ENCODE data around the gene HDLBP.
"Not testable (repeated sequence)": the region's sequence is repeated elsewhere in the genome, so short reads cannot be mapped to it uniquely, and the experiment has no call there.

Gene HDLBP

DNA sequence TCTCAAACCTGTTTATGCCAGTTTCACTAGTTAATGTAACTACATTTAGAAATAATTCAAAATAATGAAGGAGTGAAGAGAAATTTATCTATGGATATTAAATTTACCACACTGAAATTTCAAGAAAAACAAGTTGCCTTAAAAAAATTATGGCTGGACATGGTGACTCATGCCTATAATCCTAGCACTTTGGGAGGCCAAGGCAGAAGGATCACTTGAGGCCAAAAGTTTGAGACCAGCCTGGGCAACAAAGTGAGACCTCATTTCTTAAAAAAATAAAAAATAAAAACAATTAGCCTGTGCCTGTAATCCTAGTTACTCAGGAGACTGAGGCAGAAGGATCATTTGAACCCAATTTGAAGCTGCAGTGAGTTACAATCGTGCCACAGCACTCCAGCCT is 29.9 kb downstream of the HDLBP start:
- H3K9me3 ChIP-seq (ENCODE audit: control insufficient read depth, insufficient read depth, low read depth, low read length), result no peaks in the 10 kb centered on the region
- no peak overlapping the region for H3K9ac ChIP-seq (ENCODE audit: low read length)
- H3K4me1 ChIP-seq (ENCODE audit: control insufficient read depth, insufficient read depth, low read length), result peaks cover 4% of the 10 kb centered on the region; the same call in 1 of the 2 replicates
- no peaks in the 10 kb centered on the region for H3K27me3 ChIP-seq (ENCODE audit: control insufficient read depth, insufficient read depth, low read length)
- H3K36me3 ChIP-seq (ENCODE audit: control insufficient read depth, insufficient read depth, low read length), result peaks cover 8% of the 10 kb centered on the region
- H3K4me3 ChIP-seq (ENCODE audit: low read depth, low read length), result no peak overlapping the region
- no peak overlapping the region for H3K27ac ChIP-seq (ENCODE audit: low read depth, low read length)

DNA sequence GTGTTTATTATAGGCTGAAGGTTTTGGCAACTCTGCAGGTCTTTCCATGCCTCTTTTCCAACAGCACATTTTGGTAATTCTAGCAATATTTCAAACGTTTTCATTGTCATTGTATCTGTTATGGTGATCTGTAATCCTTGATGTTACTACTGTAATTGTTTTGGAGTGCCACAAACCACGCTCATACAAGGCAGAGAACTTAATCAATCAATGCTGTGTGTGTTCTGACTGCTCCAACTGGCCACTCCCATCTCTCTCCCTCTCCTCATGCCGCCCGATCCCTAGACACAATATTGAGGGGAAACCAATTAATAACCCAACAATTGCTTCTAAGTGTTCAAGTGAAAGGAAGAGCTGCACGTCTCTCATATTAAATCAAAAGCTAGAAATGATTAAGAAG is 32.9 kb downstream of the HDLBP start:
- no peak overlapping the region for H3K27ac ChIP-seq (ENCODE audit: low read depth, low read length)
- H3K4me1 ChIP-seq (ENCODE audit: control insufficient read depth, insufficient read depth, low read length), result peaks cover 14% of the 10 kb centered on the region
- H3K36me3 ChIP-seq (ENCODE audit: control insufficient read depth, insufficient read depth, low read length), result peaks cover 5% of the 10 kb centered on the region
- H3K27me3 ChIP-seq (ENCODE audit: control insufficient read depth, insufficient read depth, low read length), result no peaks in the 10 kb centered on the region
- no peaks in the 10 kb centered on the region for H3K9me3 ChIP-seq (ENCODE audit: control insufficient read depth, insufficient read depth, low read depth, low read length)
- H3K4me3 ChIP-seq (ENCODE audit: low read depth, low read length), result no peak overlapping the region
- H3K9ac ChIP-seq (ENCODE audit: low read length), result no peak overlapping the region

DNA sequence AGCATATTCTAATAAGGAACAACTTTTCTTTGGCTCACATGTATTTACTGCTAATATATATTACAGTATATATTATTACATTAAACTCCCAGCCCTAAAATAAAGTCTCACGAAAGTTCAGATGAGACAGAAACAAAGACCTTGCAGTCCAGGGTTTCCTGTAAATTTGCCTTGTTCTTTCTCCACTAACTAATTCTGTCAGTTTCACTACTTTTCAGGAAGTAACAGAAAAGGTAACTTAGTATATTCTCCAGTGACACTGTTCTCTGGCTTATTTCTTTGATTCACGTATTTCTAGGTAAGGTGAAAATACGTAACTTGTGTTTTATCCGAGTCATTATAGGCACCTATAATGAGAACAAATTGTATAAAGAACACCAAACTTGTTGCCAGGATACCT is 35.2 kb downstream of the HDLBP start:
- Histone ChIP-seq H3K27me3 (ENCODE audit: control insufficient read depth, insufficient read depth, low read length) (no peaks in the 10 kb centered on the region), H3K36me3 (ENCODE audit: control insufficient read depth, insufficient read depth, low read length) (peaks cover 2% of the 10 kb centered on the region), H3K9ac (ENCODE audit: low read length) (no peak overlapping the region), H3K4me3 (ENCODE audit: low read depth, low read length) (no peak overlapping the region), H3K9me3 (ENCODE audit: control insufficient read depth, insufficient read depth, low read depth, low read length) (no peaks in the 10 kb centered on the region), H3K4me1 (ENCODE audit: control insufficient read depth, insufficient read depth, low read length) (peaks cover 9% of the 10 kb centered on the region), H3K27ac (ENCODE audit: low read depth, low read length) (no peak overlapping the region)

DNA sequence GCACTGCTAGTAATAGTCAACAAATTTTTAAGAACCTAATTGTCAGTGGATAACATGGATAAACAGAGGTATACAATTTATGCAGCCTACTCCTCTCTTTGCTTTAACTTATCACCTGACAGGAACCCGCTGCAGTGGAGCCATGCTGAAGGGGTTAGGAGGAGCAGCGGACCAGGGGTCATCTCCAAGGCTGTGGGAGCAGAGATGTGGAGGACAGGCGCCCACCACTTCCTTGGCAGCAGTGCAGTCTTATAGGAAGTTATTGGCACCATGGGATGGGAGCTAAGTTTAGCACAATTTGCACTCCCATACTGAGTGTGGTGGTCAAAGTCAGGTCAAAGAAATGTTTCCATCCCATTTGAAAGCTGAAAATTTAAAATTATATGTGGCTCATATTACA is 35.6 kb downstream of the HDLBP start:
- Histone ChIP-seq H3K36me3 (ENCODE audit: control insufficient read depth, insufficient read depth, low read length) (no peaks in the 10 kb centered on the region; the same call in 1 of the 2 replicates), H3K4me1 (ENCODE audit: control insufficient read depth, insufficient read depth, low read length) (peaks cover 9% of the 10 kb centered on the region), H3K27me3 (ENCODE audit: control insufficient read depth, insufficient read depth, low read length) (no peaks in the 10 kb centered on the region), H3K9ac (ENCODE audit: low read length) (peak overlapping the region; percentile 8), H3K9me3 (ENCODE audit: control insufficient read depth, insufficient read depth, low read depth, low read length) (no peaks in the 10 kb centered on the region), H3K27ac (ENCODE audit: low read depth, low read length) (0 out of 2 replicates have a peak overlapping the region, but pooled peaks have one; percentile 20), H3K4me3 (ENCODE audit: low read depth, low read length) (no peak overlapping the region)

DNA sequence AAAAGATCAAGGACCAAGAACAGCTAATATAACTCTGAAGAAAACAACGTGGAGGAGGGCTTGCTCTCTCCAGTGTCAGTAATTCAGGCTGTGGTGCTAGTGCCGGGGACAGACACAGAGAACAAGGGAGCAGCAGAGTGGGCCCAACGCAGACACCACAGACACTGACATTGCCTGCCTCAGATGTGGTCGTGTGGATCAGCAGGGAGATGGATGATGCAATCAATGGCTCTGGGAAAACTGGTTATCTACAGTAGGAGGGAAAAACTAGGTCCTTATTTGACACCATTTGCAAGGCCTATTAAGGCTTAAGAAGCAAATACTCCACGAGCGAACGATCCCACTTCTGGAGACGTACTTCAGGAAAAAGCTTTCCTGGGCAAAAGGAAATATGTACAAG is 36.1 kb downstream of the HDLBP start:
- Histone ChIP-seq H3K9ac (ENCODE audit: low read length) (peak overlapping the region; percentile 8), H3K4me1 (ENCODE audit: control insufficient read depth, insufficient read depth, low read length) (peaks cover 9% of the 10 kb centered on the region), H3K4me3 (ENCODE audit: low read depth, low read length) (no peak overlapping the region), H3K36me3 (ENCODE audit: control insufficient read depth, insufficient read depth, low read length) (no peaks in the 10 kb centered on the region; the same call in 1 of the 2 replicates), H3K27me3 (ENCODE audit: control insufficient read depth, insufficient read depth, low read length) (no peaks in the 10 kb centered on the region), H3K27ac (ENCODE audit: low read depth, low read length) (0 out of 2 replicates have a peak overlapping the region, but pooled peaks have one; percentile 20), H3K9me3 (ENCODE audit: control insufficient read depth, insufficient read depth, low read depth, low read length) (no peaks in the 10 kb centered on the region)

- H3K9me3 ChIP-seq (ENCODE audit: control insufficient read depth, insufficient read depth, low read depth, low read length); H3K27me3 ChIP-seq (ENCODE audit: control insufficient read depth, insufficient read depth, low read length); H3K4me3 ChIP-seq (ENCODE audit: low read depth, low read length); H3K9ac ChIP-seq (ENCODE audit: low read length); H3K36me3 ChIP-seq (ENCODE audit: control insufficient read depth, insufficient read depth, low read length); H3K27ac ChIP-seq (ENCODE audit: low read depth, low read length): not testable (repeated sequence)
- H3K4me1 ChIP-seq (ENCODE audit: control insufficient read depth, insufficient read depth, low read length), result peaks cover 16% of the 10 kb centered on the region
These were observed 37.2 kb downstream of the HDLBP start for GRCh38 chr2:241278306-241278705.

DNA sequence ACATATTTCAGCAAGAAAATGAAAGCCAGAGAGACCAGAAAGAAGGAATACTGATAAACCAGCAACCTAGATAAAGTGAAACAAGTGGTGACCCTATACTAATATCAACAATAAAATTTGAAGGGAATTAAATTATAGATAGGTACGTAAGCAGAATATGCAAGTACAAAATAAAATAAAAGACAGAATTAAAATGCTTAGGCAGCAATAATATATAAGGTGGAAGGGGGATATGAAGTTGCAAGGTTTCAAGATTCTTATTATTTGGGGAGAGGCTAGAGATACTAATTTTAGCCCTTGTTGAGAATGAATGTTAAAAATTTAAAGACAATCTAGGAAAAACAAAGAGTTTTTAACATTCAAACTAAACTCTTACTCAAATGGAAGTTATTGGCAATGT is 39.6 kb downstream of the HDLBP start:
- Histone ChIP-seq H3K9ac (ENCODE audit: low read length) (no peak overlapping the region), H3K36me3 (ENCODE audit: control insufficient read depth, insufficient read depth, low read length) (no peaks in the 10 kb centered on the region), H3K27ac (ENCODE audit: low read depth, low read length) (no peak overlapping the region), H3K4me1 (ENCODE audit: control insufficient read depth, insufficient read depth, low read length) (peaks cover 28% of the 10 kb centered on the region), H3K4me3 (ENCODE audit: low read depth, low read length) (no peak overlapping the region), H3K9me3 (ENCODE audit: control insufficient read depth, insufficient read depth, low read depth, low read length) (no peaks in the 10 kb centered on the region), H3K27me3 (ENCODE audit: control insufficient read depth, insufficient read depth, low read length) (no peaks in the 10 kb centered on the region)

- Histone ChIP-seq H3K4me3 (ENCODE audit: low read depth, low read length) (no peak overlapping the region), H3K27ac (ENCODE audit: low read depth, low read length) (no peak overlapping the region), H3K4me1 (ENCODE audit: control insufficient read depth, insufficient read depth, low read length) (peaks cover 28% of the 10 kb centered on the region), H3K9me3 (ENCODE audit: control insufficient read depth, insufficient read depth, low read depth, low read length) (no peaks in the 10 kb centered on the region), H3K9ac (ENCODE audit: low read length) (no peak overlapping the region), H3K36me3 (ENCODE audit: control insufficient read depth, insufficient read depth, low read length) (no peaks in the 10 kb centered on the region), H3K27me3 (ENCODE audit: control insufficient read depth, insufficient read depth, low read length) (no peaks in the 10 kb centered on the region)
These were observed 40.0 kb downstream of the HDLBP start for GRCh38 chr2:241275504-241275903.

DNA sequence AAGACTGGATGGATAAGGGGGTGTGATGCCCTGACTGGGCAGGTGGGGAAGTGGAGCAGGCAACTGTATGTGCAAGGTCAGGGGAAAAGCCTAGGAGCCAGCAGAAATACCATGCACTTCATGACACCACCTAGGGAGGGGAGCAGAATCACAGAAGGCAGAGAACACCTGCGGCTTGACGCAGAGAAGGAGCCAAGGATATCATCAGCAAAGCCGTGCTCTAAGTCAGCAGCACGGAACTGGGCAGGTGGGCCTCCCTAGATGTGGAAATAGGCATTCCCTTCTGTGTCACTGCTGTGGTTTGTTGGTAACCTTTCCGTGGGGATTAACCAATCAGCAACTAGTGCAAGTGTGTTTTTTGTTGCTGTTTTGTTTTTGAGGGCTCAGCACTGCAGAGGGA is 41.3 kb downstream of the HDLBP start:
- Histone ChIP-seq H3K27me3 (ENCODE audit: control insufficient read depth, insufficient read depth, low read length) (no peaks in the 10 kb centered on the region), H3K36me3 (ENCODE audit: control insufficient read depth, insufficient read depth, low read length) (peaks cover 2% of the 10 kb centered on the region; the same call in 1 of the 2 replicates), H3K9me3 (ENCODE audit: control insufficient read depth, insufficient read depth, low read depth, low read length) (no peaks in the 10 kb centered on the region), H3K9ac (ENCODE audit: low read length) (no peak overlapping the region), H3K4me3 (ENCODE audit: low read depth, low read length) (no peak overlapping the region), H3K4me1 (ENCODE audit: control insufficient read depth, insufficient read depth, low read length) (peaks cover 26% of the 10 kb centered on the region), H3K27ac (ENCODE audit: low read depth, low read length) (no peak overlapping the region)

DNA sequence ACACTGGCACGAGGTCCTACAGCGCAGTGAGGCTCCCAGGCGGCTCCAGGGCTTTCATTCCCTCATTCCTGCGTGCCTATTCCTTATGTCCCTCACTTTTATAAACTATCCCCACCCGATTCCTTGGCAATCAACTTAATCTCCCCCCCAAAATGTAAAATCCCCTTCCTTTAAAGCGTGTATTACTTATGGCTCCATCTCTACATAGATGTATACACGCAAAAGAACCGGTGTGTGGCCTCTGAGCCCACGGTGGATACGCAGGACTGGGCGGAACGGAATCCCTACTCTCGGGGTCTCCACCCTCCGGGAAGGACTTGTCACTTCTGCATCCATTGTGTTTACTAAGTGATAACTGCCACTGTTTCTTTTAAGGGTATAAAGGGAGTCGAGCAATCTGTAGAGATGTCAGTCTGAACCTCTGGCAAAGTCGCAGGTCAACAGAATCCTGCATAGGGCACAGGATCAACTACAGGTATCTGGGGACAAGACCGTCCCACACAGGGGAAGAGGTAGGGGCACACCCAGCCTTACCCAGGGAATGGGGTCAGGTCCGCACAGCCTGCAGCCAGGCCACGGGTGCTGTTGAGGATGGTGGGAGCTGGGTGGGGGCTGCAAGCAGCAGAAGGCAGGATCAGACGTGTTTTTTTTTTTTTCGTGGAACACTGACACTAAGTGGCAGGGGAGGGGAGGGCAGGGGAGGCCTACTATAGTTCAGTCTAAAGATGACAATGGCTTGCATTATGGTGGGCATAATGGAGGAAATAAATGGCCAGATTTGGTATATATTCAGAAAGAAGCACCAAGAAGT is 42.1 kb downstream of the HDLBP start:
- H3K9ac ChIP-seq (ENCODE audit: low read length), result peak overlapping the region; percentile 73
- peaks cover 26% of the 10 kb centered on the region for H3K4me1 ChIP-seq (ENCODE audit: control insufficient read depth, insufficient read depth, low read length)
- H3K27ac ChIP-seq (ENCODE audit: low read depth, low read length), result no peak overlapping the region
- no peaks in the 10 kb centered on the region for H3K27me3 ChIP-seq (ENCODE audit: control insufficient read depth, insufficient read depth, low read length)
- peaks cover 9% of the 10 kb centered on the region for H3K36me3 ChIP-seq (ENCODE audit: control insufficient read depth, insufficient read depth, low read length)
- H3K9me3 ChIP-seq (ENCODE audit: control insufficient read depth, insufficient read depth, low read depth, low read length), result no peaks in the 10 kb centered on the region
- peak overlapping the region; percentile 85 for H3K4me3 ChIP-seq (ENCODE audit: low read depth, low read length)

DNA sequence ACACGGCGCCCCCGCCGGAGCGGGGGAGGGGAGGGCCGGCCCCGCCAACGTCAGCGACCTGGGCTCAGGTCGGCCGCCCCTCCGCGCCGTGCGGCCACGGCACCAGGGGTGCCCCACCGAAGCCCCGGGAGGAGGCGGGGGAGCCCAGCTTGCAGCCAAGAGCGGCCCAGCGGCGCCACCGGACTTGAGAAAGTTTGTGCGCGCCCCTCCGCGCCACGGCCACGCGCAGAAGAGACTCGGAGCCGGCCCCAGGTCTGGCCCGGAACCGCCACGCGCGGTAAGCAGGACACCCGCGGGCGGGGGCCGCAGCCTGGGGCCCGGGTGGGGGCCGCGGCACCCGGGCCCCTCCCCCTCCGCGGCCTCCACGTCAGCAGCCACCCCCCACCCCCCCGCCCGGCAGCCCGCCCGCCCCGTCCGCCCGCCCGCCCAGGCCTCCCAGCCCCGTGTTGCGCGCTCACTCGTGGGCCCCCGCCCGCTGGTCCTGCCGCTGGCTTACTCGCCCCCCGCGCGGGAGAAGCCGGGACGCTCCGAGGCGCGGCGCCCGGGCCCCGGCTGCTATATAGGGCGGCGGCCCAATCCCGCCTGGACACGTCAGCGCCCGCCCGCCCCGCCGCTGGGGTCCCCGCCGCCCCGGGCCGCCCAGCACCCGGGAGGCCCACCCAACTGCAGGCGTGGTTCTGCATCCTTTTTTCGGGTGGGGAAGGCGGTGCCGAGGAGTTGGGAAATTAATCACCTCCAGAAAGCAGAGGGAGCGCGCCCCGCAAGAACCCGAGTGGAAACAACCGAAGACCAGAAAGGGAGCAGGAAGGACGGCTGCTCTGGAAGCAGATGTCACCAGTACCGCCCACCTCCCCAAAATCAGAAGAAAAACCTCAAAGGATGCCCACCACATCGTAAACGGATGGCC is 42.9 kb downstream of the HDLBP start:
- Histone ChIP-seq H3K4me1 (ENCODE audit: control insufficient read depth, insufficient read depth, low read length) (peaks cover 26% of the 10 kb centered on the region), H3K27ac (ENCODE audit: low read depth, low read length) (no peak overlapping the region), H3K4me3 (ENCODE audit: low read depth, low read length) (peak overlapping the region; percentile 85), H3K9me3 (ENCODE audit: control insufficient read depth, insufficient read depth, low read depth, low read length) (no peaks in the 10 kb centered on the region), H3K36me3 (ENCODE audit: control insufficient read depth, insufficient read depth, low read length) (peaks cover 18% of the 10 kb centered on the region), H3K27me3 (ENCODE audit: control insufficient read depth, insufficient read depth, low read length) (no peaks in the 10 kb centered on the region), H3K9ac (ENCODE audit: low read length) (peak overlapping the region; percentile 86)

Data from HUES6 (cell line).